Raji (cell line): ENCODE results near the gene PDILT.

Experiments
- POLR2A ChIP-seq: IDR thresholded peaks from 2 replicates; pipeline ENCODE4 v1.6.1; 2011; ENCODE audit warnings: low read depth, low read length, control low read depth; ENCODE audit not compliant: insufficient read depth

PDILT gene

DNA sequence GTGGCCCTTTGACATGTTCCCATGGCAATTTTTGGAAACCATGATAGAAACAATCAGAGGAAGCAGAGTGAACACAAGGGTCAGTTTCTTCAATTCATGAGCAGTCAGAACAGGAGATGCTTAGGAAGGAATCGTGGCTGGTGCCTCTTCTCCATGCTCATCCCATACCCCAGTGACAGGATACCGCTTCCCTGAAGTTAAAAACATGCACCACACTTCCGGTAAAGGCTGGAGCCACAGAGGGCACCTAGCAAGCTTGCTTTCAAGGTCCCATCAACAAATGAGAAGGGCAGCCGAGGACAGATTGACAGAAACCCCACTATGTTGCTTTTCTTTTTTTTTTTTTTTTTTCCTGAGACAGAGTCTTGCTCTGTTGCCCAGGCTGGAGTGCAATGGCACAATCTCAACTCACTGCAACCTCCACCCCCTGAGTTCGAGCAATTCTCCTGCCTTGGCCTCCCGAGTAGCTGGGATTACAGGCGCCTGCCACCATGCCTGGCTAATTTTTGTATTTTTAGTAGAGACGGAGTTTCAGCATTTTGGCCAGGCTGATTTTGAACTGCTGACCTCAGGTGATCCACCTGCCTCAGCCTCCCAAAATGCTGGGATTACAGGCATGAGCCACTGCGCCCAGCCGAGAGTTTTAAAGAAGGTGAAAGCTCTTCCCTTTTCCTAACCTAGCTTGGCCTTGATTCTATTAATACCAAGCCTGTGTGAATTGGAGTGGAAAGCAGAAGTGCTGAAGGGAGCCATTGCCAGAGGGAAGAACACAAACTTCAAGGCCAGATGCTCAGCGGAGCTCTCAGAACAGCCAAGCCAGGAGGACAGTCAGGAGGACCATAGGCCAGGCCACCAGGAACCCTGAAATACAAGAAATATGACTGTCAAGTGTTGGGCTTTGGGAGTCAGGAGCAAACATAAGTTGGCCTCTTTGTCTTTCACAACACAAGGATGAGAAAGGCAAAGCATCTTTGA, 93.8 kb downstream of the PDILT start:
- no peak for TF ChIP-seq POLR2A

GRCh38 chr16:20309786-20310185, 94.8 kb downstream of the PDILT start:
- no peak for TF ChIP-seq POLR2A
